Neural cell (in vitro differentiated cells): Measurements from ENCODE around the gene RAB11FIP4. TPM values are rescaled to one million over a fixed set of nuclear protein-coding genes. Genes with fewer than 3 reads are reported as not detected.

Source experiments
- H2AFZ ChIP-seq: fragments of 200-600, 300-800 bp; sonication (generic), shearing (Covaris generic); 2 replicates; pipeline ENCODE4 v1.6.0; 2014; ENCODE audit warnings: low read depth, mild to moderate bottlenecking, antibody characterized with exemption, low read length, moderate library complexity
- H3F3A ChIP-seq: fragments of 200-600 bp; shearing (Covaris generic); 2 replicates; pipeline ENCODE4 v1.6.1; 2016; ENCODE audit warnings: mild to moderate bottlenecking, moderate library complexity, mixed read lengths, antibody characterized with exemption, low read length; ENCODE audit not compliant: insufficient read depth, poor library complexity, severe bottlenecking
- H3K27ac ChIP-seq: fragments of 200-600, 300-800 bp; sonication (generic), shearing (Covaris generic); 2 replicates; pipeline ENCODE4 v1.5.1; 2014; ENCODE audit warnings: mild to moderate bottlenecking, low read length, moderate library complexity
- H3K27me3 ChIP-seq: fragments of 300-800, 200-600 bp; sonication (generic), shearing (Covaris generic); 2 replicates; pipeline ENCODE4 v1.6.0; 2014; ENCODE audit warnings: mild to moderate bottlenecking, low read depth, low read length, moderate library complexity; ENCODE audit not compliant: insufficient read depth
- H3K36me3 ChIP-seq: fragments of 300-800, 200-600 bp; sonication (generic), shearing (Covaris generic); 2 replicates; pipeline ENCODE4 v1.5.1; 2014; ENCODE audit warnings: mild to moderate bottlenecking, antibody characterized with exemption, low read length, moderate library complexity; ENCODE audit not compliant: insufficient read depth
- H3K4me2 ChIP-seq: fragments of 300-800, 200-600 bp; sonication (generic), shearing (Covaris generic); 2 replicates; pipeline ENCODE4 v1.6.0; 2014; ENCODE audit warnings: mild to moderate bottlenecking, low read length
- H3K4me3 ChIP-seq: fragments of 300-800, 200-600 bp; sonication (generic), shearing (Covaris generic); 2 replicates; pipeline ENCODE4 v1.5.1; 2014; ENCODE audit warnings: mild to moderate bottlenecking, low read length, moderate library complexity
- H3K79me2 ChIP-seq: fragments of 200-600 bp; shearing (Covaris generic); replicated peaks from 2 replicates; pipeline ENCODE4 v1.6.0; 2014; ENCODE audit warnings: mild to moderate bottlenecking, low read length, moderate library complexity; ENCODE audit not compliant: insufficient read depth
- H3K9ac ChIP-seq: fragments of 300-800, 200-600 bp; sonication (generic), shearing (Covaris generic); 2 replicates; pipeline ENCODE4 v1.6.1; 2016; ENCODE audit warnings: mild to moderate bottlenecking, low read length, mixed read lengths
- H3K9me2 ChIP-seq: fragments of 200-600 bp; shearing (Covaris generic); 2 replicates; pipeline ENCODE4 v1.6.1; 2016; ENCODE audit warnings: mild to moderate bottlenecking, low read length, mixed read lengths; ENCODE audit not compliant: insufficient read depth
- H3K9me3 ChIP-seq: fragments of 200-600, 300-800 bp; sonication (generic), shearing (Covaris generic); 2 replicates; pipeline ENCODE4 v1.6.1; 2016; ENCODE audit warnings: mild to moderate bottlenecking, mixed run types, low read length, moderate library complexity, mixed read lengths
- H4K20me1 ChIP-seq: fragments of 200-600 bp; shearing (Covaris generic); 2 replicates; pipeline ENCODE4 v1.6.1; 2016; ENCODE audit warnings: mild to moderate bottlenecking, mixed run types; ENCODE audit not compliant: insufficient read depth
- EP300 ChIP-seq: fragments of 450-650 bp; conservative IDR thresholded peaks from 2 replicates; pipeline ENCODE4 v1.6.1; 2014; ENCODE audit warnings: antibody characterized with exemption, mild to moderate bottlenecking, moderate library complexity; ENCODE audit not compliant: poor library complexity, severe bottlenecking
- EZH2 ChIP-seq: fragments of 200-600, 300-800 bp; shearing (Covaris generic), sonication (generic); IDR thresholded peaks from 2 replicates; pipeline ENCODE4 v1.6.1; 2014; ENCODE audit warnings: antibody characterized with exemption, low read length, borderline replicate concordance, mild to moderate bottlenecking; ENCODE audit not compliant: insufficient read depth, poor library complexity, severe bottlenecking
- MXI1 ChIP-seq: fragments of 450-650 bp; conservative IDR thresholded peaks from 2 replicates; pipeline ENCODE4 v1.6.1; 2014; ENCODE audit warnings: antibody characterized with exemption, mild to moderate bottlenecking; ENCODE audit not compliant: poor library complexity, severe bottlenecking
- POLR2AphosphoS5 ChIP-seq: IDR thresholded peaks from 2 replicates; pipeline ENCODE4 v1.6.1; 2012
- RAD21 ChIP-seq: fragments of 450-650 bp; conservative IDR thresholded peaks from 2 replicates; pipeline ENCODE4 v1.6.1; 2014; ENCODE audit warnings: antibody characterized with exemption, mild to moderate bottlenecking, moderate library complexity
- REST ChIP-seq: IDR thresholded peaks from 2 replicates; pipeline ENCODE4 v1.6.1; 2012; ENCODE audit warnings: borderline replicate concordance
- SMC3 ChIP-seq: fragments of 450-650 bp; conservative IDR thresholded peaks from 2 replicates; pipeline ENCODE4 v1.6.1; 2014; ENCODE audit warnings: antibody characterized with exemption, mild to moderate bottlenecking, moderate library complexity; ENCODE audit not compliant: poor library complexity
- TAF1 ChIP-seq: IDR thresholded peaks from 2 replicates; pipeline ENCODE4 v1.6.1; 2012; ENCODE audit warnings: low read depth
- polyA plus RNA-seq: library from polyadenylated mRNA; depleted of rRNA; stranded (reverse); fragments of >200 nt; gene quantifications from 2 replicates; pipeline ENCODE4 v1.2.3, GENCODE V29; 2014
- TF ChIP-seq, protein P1 (sequence below): fragments of 450-650 bp; IDR thresholded peaks from 2 replicates; pipeline ENCODE4 v1.5.1; 2014; ENCODE audit warnings: antibody characterized with exemption, mild to moderate bottlenecking, moderate library complexity; ENCODE audit not compliant: poor library complexity, severe bottlenecking

RAB11FIP4 gene
- polyA plus RNA-seq, 1 donor from 2014 or later, result 14.4 TPM

DNA sequence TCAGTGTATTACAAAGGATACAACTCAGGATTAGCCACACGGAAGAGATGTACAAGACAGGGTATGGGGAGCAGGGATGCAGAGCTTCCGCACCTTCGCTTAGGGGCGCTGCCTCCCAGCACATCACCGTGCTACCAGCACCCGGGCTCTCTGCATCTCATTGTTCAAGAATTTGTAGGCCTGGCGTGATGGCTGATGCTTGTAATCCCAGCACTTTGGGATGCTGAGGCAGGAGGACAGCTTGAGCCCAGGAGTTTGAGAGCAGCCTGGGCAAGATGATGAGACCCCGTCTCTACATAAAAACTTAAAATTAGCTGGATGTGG, 43.2 kb downstream of the RAB11FIP4 start:
- Histone ChIP-seq H3K9me2 (no peaks in the 10 kb centered on the region), H3K36me3 (no peaks in the 10 kb centered on the region), H3F3A (no peaks in the 10 kb centered on the region), H3K79me2 (no peaks in the 10 kb centered on the region), H3K27ac (no peak overlapping the region), H3K4me2 (no peak overlapping the region), H4K20me1 (no peaks in the 10 kb centered on the region), H3K9me3 (no peaks in the 10 kb centered on the region), H2AFZ (no peak overlapping the region), H3K27me3 (no peaks in the 10 kb centered on the region), H3K9ac (no peak overlapping the region), H3K4me3 (no peak overlapping the region)
- TF ChIP-seq, protein P1, sequence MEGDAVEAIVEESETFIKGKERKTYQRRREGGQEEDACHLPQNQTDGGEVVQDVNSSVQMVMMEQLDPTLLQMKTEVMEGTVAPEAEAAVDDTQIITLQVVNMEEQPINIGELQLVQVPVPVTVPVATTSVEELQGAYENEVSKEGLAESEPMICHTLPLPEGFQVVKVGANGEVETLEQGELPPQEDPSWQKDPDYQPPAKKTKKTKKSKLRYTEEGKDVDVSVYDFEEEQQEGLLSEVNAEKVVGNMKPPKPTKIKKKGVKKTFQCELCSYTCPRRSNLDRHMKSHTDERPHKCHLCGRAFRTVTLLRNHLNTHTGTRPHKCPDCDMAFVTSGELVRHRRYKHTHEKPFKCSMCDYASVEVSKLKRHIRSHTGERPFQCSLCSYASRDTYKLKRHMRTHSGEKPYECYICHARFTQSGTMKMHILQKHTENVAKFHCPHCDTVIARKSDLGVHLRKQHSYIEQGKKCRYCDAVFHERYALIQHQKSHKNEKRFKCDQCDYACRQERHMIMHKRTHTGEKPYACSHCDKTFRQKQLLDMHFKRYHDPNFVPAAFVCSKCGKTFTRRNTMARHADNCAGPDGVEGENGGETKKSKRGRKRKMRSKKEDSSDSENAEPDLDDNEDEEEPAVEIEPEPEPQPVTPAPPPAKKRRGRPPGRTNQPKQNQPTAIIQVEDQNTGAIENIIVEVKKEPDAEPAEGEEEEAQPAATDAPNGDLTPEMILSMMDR, result no peak
- TF ChIP-seq EZH2, result no peak
- no peak for TF ChIP-seq SMC3
- TF ChIP-seq RAD21, result no peak
- TF ChIP-seq TAF1, result no peak

DNA sequence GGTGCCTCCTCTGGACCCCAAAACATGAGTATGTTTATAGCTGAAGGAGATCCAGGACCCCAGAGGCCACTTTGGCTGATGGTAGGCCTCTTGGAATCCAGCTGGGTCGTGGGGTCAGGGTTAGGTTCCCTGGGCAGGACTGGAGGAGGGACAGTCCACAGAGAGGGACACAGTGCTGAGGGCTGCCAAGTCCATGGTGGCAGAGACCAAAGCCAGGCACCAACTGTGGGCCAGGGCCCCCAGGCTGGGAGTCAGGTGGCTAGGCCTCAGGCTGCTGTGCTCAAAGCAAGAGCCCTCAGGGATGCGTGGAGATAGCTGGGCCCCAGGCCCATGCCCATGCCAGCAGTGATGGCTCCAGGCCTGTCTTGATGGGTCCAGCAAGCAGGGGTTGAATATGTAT, 44.1 kb downstream of the RAB11FIP4 start:
- Histone ChIP-seq H3K4me2 (no peak overlapping the region), H3K27ac (no peak overlapping the region), H3K36me3 (no peaks in the 10 kb centered on the region), H2AFZ (no peak overlapping the region), H3F3A (no peaks in the 10 kb centered on the region), H3K79me2 (no peaks in the 10 kb centered on the region), H4K20me1 (no peaks in the 10 kb centered on the region), H3K9ac (no peak overlapping the region), H3K4me3 (no peak overlapping the region), H3K9me3 (no peaks in the 10 kb centered on the region), H3K9me2 (no peaks in the 10 kb centered on the region), H3K27me3 (no peaks in the 10 kb centered on the region)
- TF ChIP-seq REST (no peak), TAF1 (no peak), EZH2 (no peak), MXI1 (no peak), RAD21 (no peak), POLR2AphosphoS5 (no peak), SMC3 (no peak), EP300 (no peak)
- TF ChIP-seq, protein P1, result no peak
